Measurements from ENCODE around the gene FHOD1.

- TF ChIP-seq CTCF (IDR thresholded peaks at IDR 0.05; ENCODE audit: poor library complexity) (no peak), EZH2phosphoT487 (IDR thresholded peaks at IDR 0.05; ENCODE audit: low read depth, severe bottlenecking, unreplicated experiment) (no peak), EZH2 (IDR thresholded peaks at IDR 0.05; ENCODE audit: borderline replicate concordance) (no peak)
Observed at GRCh38 chr16:67243481-67243880, 3.8 kb downstream of the FHOD1 start.
